ENCODE data around the gene SPEF1. TPM values are rescaled to one million over a fixed set of nuclear protein-coding genes. Genes with fewer than 3 reads are reported as not detected.

Gene SPEF1
- total RNA-seq, 4 donors from 2014 or later = not detected

DNA sequence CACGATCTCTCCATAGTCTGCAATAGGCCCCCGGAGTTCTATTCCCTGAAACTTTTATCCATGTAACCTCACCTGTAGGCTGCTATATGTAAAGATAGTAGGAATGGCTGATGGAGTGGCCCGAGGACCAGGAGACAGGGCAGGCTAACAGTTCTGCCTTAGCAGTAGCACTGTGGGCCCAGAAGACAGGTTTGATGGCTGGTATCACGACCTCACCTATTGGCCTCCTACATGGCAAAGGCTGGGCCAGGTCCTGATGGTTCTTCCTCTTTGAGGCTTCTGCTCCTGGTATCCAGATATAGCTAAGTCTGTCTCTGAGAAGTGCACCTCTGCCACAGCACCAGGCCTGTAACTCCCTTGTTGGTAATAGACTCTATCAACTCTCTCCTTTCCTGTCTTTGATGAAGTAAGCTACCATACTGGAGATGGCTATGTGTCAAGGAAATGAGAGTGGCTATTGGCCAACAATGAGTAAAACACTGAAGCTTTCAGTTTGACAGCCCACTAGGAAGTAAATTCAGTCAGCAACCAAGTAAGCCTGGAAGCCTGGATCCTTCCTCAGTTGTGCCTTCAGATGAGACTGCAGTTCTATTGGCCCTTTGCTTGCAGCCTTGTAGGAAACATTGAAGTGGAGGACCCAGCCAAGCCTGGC is 5.7 kb downstream of the SPEF1 start:
- H3K27me3 ChIP-seq = no peaks in the 10 kb centered on the region
- H3K4me1 ChIP-seq = peaks cover 0 to 24% (median 12%) of the 10 kb centered on the region in 3 donors
- 96 to 100% methylated on average over 3 to 4 of the region's 4 CpGs for WGBS, 2 donors (ENCODE audit: low coverage in 1 of 2)
- TF ChIP-seq POLR2A (IDR thresholded peaks at IDR 0.05) (no peak), EP300 (IDR thresholded peaks at IDR 0.05) (no peak)
- no peak for ATAC-seq
- H3K9me3 ChIP-seq = no peaks in the 10 kb centered on the region
- H3K36me3 ChIP-seq = no peaks in the 10 kb centered on the region
- H3K27ac ChIP-seq = no peak overlapping the region
- no peak overlapping the region for H3K4me3 ChIP-seq

DNA sequence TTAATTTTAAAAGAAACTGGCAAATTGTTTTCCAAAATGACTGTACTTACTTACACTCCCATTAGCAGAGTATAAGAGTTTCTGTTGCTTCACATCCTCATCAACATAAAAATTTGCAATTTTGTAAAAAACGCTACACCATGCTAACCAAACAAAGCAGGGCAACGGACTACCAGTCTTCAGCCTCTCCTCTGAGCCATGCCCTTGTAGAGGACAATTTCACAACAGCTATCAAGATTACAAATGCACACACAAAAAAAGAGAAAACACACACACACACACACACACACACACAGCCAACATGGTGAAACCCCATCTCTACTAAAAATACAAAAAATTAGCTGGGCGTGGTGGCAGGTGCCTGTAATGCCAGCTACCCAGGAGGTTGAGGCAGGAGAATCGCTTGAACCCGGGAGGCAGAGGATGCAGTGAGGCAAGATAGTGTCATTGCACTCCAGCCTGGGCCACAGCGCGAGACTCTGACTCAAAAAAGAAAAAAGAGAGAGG is 9.6 kb downstream of the SPEF1 start:
- Histone ChIP-seq H3K9me3 (no peaks in the 10 kb centered on the region), H3K27me3 (no peaks in the 10 kb centered on the region), H3K36me3 (no peaks in the 10 kb centered on the region), H3K27ac (no peak overlapping the region), H3K4me3 (no peak overlapping the region), H3K4me1 (peaks cover 2 to 30% (median 13%) of the 10 kb centered on the region in 3 donors)
- ATAC-seq = no peak
- no peak for TF ChIP-seq POLR2AphosphoS5 (IDR thresholded peaks at IDR 0.05)
- TF ChIP-seq POLR2A (IDR thresholded peaks at IDR 0.05) = no peak
- TF ChIP-seq EP300 (IDR thresholded peaks at IDR 0.05) = no peak
- TF ChIP-seq, protein P1, sequence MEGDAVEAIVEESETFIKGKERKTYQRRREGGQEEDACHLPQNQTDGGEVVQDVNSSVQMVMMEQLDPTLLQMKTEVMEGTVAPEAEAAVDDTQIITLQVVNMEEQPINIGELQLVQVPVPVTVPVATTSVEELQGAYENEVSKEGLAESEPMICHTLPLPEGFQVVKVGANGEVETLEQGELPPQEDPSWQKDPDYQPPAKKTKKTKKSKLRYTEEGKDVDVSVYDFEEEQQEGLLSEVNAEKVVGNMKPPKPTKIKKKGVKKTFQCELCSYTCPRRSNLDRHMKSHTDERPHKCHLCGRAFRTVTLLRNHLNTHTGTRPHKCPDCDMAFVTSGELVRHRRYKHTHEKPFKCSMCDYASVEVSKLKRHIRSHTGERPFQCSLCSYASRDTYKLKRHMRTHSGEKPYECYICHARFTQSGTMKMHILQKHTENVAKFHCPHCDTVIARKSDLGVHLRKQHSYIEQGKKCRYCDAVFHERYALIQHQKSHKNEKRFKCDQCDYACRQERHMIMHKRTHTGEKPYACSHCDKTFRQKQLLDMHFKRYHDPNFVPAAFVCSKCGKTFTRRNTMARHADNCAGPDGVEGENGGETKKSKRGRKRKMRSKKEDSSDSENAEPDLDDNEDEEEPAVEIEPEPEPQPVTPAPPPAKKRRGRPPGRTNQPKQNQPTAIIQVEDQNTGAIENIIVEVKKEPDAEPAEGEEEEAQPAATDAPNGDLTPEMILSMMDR (IDR thresholded peaks at IDR 0.05) = no peak
- WGBS, 2 donors (ENCODE audit: low coverage in 1 of 2) = 83 to 91% methylated on average over 4 to 7 of the region's 7 CpGs

DNA sequence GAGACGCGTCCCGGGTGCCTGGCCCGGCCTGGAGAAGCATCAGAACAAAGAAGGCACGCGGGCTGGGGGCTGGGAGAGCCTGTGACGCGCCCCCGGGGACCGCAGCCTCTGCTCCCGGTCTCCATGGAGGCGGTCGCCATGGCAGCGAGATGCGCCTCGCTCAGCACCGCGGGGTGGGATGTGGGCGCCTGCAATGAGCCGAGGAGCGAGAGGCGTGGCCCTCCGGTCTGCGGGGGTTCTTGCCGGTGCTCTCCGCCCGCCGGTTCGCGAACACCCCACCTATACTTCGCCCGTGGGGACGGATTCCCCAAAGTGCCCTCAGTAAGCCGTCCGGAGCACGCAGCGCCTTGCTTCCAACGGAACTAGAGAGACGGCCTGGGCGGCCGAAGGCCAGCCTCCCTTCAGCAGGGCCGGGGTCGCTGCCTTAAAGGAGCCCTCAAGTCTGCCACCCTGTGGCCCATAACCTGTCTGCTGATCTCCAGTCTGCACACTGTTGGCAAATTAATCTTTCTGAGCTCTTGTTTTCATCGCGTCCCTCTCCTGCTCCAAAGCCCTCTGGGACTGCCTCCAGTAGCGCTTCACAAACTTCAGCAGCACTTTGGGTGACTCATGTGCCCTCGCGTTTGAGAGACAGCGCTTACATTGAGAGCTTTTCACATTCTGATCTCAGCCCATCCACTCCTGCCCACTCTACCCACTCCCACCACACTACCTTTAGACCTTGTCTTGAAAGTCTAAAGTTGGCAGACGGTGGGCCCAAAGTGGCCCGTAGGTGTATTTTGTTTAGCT is 12.7 kb downstream of the SPEF1 start:
- H3K9me3 ChIP-seq = no peaks in the 10 kb centered on the region
- no peak for TF ChIP-seq EP300 (IDR thresholded peaks at IDR 0.05)
- TF ChIP-seq, protein P1 (IDR thresholded peaks at IDR 0.05) = peak in 3 of 4 experiments; percentile 54 to 67 (median 59)
- TF ChIP-seq POLR2AphosphoS5 (IDR thresholded peaks at IDR 0.05) = peak; percentile 31
- 4 to 5% methylated on average over 6 to 8 of the region's 51 CpGs for WGBS, 2 donors (ENCODE audit: low coverage in 1 of 2)
- H3K36me3 ChIP-seq = no peaks in the 10 kb centered on the region
- H3K27ac ChIP-seq = peak overlapping the region; percentile 86 to 96 (median 92)
- peak overlapping the region; percentile 53 to 76 for H3K4me3 ChIP-seq
- peaks cover 2 to 61% (median 25%) of the 10 kb centered on the region in 3 donors for H3K4me1 ChIP-seq
- H3K27me3 ChIP-seq = no peaks in the 10 kb centered on the region
- ATAC-seq = peak; percentile 47

DNA sequence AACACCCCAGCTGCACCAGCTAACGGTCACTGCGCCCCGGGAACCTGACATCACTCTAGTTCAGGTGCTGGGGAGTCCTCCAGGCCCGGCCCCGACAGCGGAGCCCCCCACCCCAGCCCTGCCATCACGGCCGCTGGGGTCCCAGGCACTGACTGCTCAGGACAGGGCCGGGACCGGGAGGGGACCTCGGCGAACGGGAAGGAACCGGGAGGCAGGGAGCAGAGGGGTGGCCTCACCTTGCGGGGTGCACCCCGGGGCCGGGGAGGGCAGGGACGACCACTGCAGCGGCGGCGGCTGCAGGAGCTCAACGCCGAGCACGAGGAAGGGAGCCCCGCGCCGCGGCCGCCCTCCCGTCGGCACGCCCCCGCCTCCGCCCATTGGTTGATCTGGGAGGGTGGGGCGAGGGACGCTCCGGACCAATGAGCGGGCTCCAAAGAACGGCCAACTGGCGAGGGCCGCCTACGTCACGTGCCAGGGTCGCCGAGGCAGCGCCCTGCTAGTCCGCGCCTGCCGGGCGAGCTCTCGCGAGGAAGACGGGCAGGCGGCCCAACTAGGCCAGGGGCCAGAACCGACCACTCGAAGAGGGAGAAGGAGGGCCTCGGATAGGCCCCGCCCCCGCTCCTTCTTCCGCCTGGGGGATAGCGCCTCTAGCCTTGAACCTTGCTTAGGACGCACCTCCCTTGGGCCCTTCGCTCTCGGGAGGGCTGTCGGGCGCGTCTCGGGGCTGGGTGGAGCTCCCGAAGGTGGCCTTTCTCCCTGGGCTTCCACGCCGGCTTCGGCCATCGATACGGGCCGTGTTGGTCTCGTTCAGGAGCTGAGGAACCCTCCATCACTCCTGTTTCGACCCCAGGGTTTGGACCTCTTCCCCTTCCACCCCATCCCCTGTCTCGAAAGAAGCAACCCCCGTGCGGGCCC is 13.6 kb downstream of the SPEF1 start, which contains the start of gene ADISSP:
Gene ADISSP, minus strand, starts transcription at position 327 of the 915 bp plus-strand sequence. CDS start 7,653 bp downstream, outside the sequence.
- H3K27me3 ChIP-seq = no peaks in the 10 kb centered on the region
- peaks cover 2 to 68% (median 25%) of the 10 kb centered on the region in 3 donors for H3K4me1 ChIP-seq
- TF ChIP-seq EP300 (IDR thresholded peaks at IDR 0.05) = no peak
- peak; percentile 86 for TF ChIP-seq POLR2AphosphoS5 (IDR thresholded peaks at IDR 0.05)
- TF ChIP-seq POLR2A (IDR thresholded peaks at IDR 0.05) = peak; percentile 45 to 55
- TF ChIP-seq, protein P1 (IDR thresholded peaks at IDR 0.05) = peak in 1 of 4 experiments; percentile 33
- H3K4me3 ChIP-seq = peak within 1 kb of the TSS; percentile 61 to 76
- 0% methylated on average over 13 of the region's 80 CpGs; no CpG with 5 or more reads in 1 of the 2 donors for WGBS, 2 donors (ENCODE audit: low coverage in 1 of 2)
- H3K36me3 ChIP-seq = no peaks in the 10 kb centered on the region
- H3K27ac ChIP-seq = peak within 1 kb of the TSS; percentile 86 to 96 (median 92)
- no peaks in the 10 kb centered on the region for H3K9me3 ChIP-seq
- ATAC-seq = peak; percentile 95
